H1 (cell line): ENCODE data around the gene ANAPC5. TPM values are rescaled to one million over a fixed set of nuclear protein-coding genes. Genes with fewer than 3 reads are reported as not detected.

Experiments
- ATF2 ChIP-seq: IDR thresholded peaks from 2 replicates; pipeline ENCODE4 v1.6.1; 2012; ENCODE audit warnings: low read length, inconsistent platforms
- CHD2 ChIP-seq: IDR thresholded peaks from 2 replicates; pipeline ENCODE4 v1.6.1; 2012; ENCODE audit warnings: low read length, improper control_type of control experiment
- NRF1 ChIP-seq: IDR thresholded peaks from 2 replicates; pipeline ENCODE4 v1.6.1; 2011; ENCODE audit warnings: mild to moderate bottlenecking, low read depth, low read length, improper control_type of control experiment
- TAF7 ChIP-seq: optimal IDR thresholded peaks from 2 replicates; pipeline ENCODE3; 2011; ENCODE audit warnings: low read depth, mild to moderate bottlenecking, inconsistent platforms, low read length, moderate library complexity, borderline replicate concordance
- polyA plus RNA-seq, 7 experiments: library from polyadenylated mRNA; depleted of rRNA in 3 of 7; stranded (reverse) in 5 of 7; unstranded in 2 of 7; fragments of >200 nt in 5 of 7; fragments of 200-250 nt in 2 of 7; gene quantifications; 1 replicate in 5 of 7; 2 replicates in 1 of 7; 4 replicates in 1 of 7; pipeline versions ENCODE4 v1.2.1 to v1.2.3, GENCODE V29; 2011 to 2013; ENCODE audit warnings: missing spikeins in 2 of 7, mixed read lengths in 2 of 7
- total RNA-seq: library from RNA; stranded (reverse); fragmentation: NEBNext Ultra II Directional; extraction: Animal tissue kit (Norgen Biotek cat#: 25700); gene quantifications from 2 replicates; pipeline ENCODE4 v1.2.1, GENCODE V29; 2021

Gene ANAPC5
- total and polyA plus RNA-seq, 2 of the 8 experiments (the other 6 are each of a cell fraction or from before 2014, with no cell fraction given) = 103 to 127 TPM

- TF ChIP-seq ATF2 (no peak), NRF1 (no peak), TAF7 (no peak), CHD2 (no peak)
These were observed 14.8 kb downstream of the ANAPC5 start (continued) for GRCh38 chr12:121337416-121337815.
